WTC11 (cell line): Measurements from ENCODE around the gene MRPL20.

Experiments
- ESRRA ChIP-seq: sonication (generic); formaldehyde crosslinking; IDR thresholded peaks from 2 replicates; pipeline ENCODE4 v1.8.1; 2022; ENCODE audit warnings: mild to moderate bottlenecking, missing genetic modification reagents, borderline replicate concordance
- GTF2I ChIP-seq: fragments of 250-450 bp; sonication (Bioruptor Pico); conservative IDR thresholded peaks from 2 replicates; pipeline ENCODE4 v1.4.0; 2021; ENCODE audit warnings: mild to moderate bottlenecking
- ZNF232 ChIP-seq: sonication (generic); formaldehyde crosslinking; IDR thresholded peaks from 2 replicates; pipeline ENCODE4 v1.8.0; 2022; ENCODE audit warnings: mild to moderate bottlenecking, missing genetic modification reagents
- TF ChIP-seq, protein P1 (sequence below): fragments of 200-600 bp; IDR thresholded peaks from 2 replicates; pipeline ENCODE4 v1.8.0; 2022; ENCODE audit warnings: antibody characterized with exemption
- TF ChIP-seq, protein P2 (sequence below): sonication (generic); formaldehyde crosslinking; conservative IDR thresholded peaks from 2 replicates; pipeline ENCODE4 v1.8.1; 2022; ENCODE audit warnings: mild to moderate bottlenecking, missing genetic modification reagents

DNA sequence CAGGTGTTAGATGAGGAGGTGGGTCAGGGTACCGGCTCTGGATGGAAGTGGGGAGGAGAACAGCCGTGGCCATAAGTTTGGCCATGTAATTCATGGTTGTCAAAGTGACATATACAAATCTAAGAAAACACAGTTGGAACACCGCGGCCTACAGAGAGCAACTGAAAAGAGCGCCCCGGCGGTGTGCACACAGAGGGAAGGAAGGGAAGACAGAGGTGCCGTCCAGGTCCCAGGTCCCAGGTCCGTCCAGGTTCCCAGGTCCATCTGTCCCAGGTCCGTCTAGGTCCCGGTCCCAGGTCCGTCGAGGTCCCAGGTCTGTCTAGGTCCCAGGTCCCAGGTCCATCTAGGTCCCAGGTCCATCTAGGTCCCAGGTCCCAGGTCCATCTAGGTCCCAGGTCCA is 4.5 kb upstream of the MRPL20 start:
- TF ChIP-seq, protein P1, sequence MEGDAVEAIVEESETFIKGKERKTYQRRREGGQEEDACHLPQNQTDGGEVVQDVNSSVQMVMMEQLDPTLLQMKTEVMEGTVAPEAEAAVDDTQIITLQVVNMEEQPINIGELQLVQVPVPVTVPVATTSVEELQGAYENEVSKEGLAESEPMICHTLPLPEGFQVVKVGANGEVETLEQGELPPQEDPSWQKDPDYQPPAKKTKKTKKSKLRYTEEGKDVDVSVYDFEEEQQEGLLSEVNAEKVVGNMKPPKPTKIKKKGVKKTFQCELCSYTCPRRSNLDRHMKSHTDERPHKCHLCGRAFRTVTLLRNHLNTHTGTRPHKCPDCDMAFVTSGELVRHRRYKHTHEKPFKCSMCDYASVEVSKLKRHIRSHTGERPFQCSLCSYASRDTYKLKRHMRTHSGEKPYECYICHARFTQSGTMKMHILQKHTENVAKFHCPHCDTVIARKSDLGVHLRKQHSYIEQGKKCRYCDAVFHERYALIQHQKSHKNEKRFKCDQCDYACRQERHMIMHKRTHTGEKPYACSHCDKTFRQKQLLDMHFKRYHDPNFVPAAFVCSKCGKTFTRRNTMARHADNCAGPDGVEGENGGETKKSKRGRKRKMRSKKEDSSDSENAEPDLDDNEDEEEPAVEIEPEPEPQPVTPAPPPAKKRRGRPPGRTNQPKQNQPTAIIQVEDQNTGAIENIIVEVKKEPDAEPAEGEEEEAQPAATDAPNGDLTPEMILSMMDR: no peak
- TF ChIP-seq, protein P2, sequence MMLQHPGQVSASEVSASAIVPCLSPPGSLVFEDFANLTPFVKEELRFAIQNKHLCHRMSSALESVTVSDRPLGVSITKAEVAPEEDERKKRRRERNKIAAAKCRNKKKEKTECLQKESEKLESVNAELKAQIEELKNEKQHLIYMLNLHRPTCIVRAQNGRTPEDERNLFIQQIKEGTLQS: no peak
- TF ChIP-seq GTF2I (CRISPR knock-in tag) (no peak), ESRRA (CRISPR knock-in tag) (no peak), ZNF232 (no peak)
